ENCODE results near the gene HNRNPA1. TPM values are rescaled to one million over a fixed set of nuclear protein-coding genes. Genes with fewer than 3 reads are reported as not detected.
"Not testable (repeated sequence)": the region's sequence is repeated elsewhere in the genome, so short reads cannot be mapped to it uniquely, and the experiment has no call there.

Gene HNRNPA1
- 100 to 1,000 TPM; 274 to 473 (median 422) TPM for total RNA-seq

DNA sequence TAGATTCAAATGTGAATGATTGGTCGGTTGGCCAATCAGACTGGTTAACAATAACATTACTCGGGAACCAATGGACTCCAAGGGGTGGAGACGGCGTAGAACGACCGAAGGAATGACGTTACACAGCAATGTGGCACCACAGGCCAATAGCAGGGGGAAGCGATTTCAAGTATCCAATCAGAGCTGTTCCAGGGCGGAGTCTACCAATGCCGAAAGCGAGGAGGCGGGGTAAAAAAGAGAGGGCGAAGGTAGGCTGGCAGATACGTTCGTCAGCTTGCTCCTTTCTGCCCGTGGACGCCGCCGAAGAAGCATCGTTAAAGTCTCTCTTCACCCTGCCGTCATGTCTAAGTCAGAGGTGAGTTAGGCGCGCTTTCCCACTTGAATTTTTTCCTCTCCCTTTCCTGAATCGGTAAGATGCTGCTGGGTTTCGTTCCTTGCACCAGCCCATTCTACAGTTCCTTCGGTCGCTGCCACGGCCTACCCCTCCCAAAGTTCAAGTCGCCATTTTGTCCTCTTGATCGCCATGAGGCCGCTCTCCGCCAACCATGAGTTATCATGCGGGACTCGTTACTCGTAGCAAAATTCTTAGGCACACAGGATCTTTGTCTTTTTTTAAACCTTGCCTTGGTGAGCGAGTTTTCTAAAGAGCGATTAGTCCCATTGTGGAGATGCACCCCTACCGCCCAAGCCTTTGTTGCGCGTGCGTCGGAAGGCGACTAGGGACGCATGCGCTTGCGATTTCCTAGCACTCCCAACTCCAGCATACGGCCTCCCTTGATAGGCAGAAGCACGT is at the start of gene HNRNPA1:
TSS of gene HNRNPA1 (plus strand) at position 259 of the 793 bp plus-strand sequence. CDS start at position 341, 82 bp downstream.
- Histone ChIP-seq H3K27ac (peak within 1 kb of the TSS; percentile 88 to 98 (median 95)), H3K36me3 (peaks cover 18 to 47% (median 23%) of the 10 kb centered on the region in 3 donors), H3K4me1 (peaks cover 34 to 76% (median 47%) of the 10 kb centered on the region in 3 donors), H3K9me3 (no peaks in the 10 kb centered on the region), H3K27me3 (no peaks in the 10 kb centered on the region), H3K4me3 (peak within 1 kb of the TSS; percentile 51 to 93 (median 84))
- TF ChIP-seq POLR2A (IDR thresholded peaks at IDR 0.05) (peak in 3 of 4 donors; percentile 97 to 99 (median 98)), CTCF (IDR thresholded peaks at IDR 0.05) (peak in 1 of 6 experiments; percentile 8)
- intact Hi-C loops (cut with DNase I): no loop called here
- 1% methylated on average over 44 to 48 of the region's 48 CpGs for WGBS, 2 donors
- DNase-seq: peak; percentile 94

DNA sequence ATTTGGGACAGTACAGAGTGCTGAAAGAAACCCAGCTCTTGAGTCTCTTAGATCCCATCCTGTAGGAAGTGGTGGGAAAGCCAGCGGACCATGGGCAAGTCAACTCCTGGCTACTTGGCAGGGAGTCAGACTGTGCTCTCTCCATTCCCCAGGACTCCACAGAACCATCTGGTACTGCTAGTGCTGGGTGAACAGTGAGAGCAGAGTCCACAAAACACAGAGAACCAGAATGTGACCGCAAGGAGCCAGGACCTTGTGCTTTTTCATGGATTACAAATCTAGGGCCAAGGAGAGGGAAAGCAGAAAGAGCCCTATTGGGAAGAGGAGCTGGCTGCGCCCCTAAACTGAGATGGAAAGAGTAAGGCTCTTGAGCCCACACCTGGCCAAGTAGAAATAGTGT is 49.3 kb upstream of the HNRNPA1 start:
- H3K36me3 ChIP-seq; H3K4me3 ChIP-seq; H3K27me3 ChIP-seq; H3K27ac ChIP-seq; DNase-seq; intact Hi-C loops (cut with DNase I); H3K9me3 ChIP-seq: not testable (repeated sequence)
- H3K4me1 ChIP-seq: peaks cover 0 to 19% (median 3%) of the 10 kb centered on the region in 3 donors
- 77 to 82% methylated on average over 3 of the region's 3 CpGs for WGBS, 2 donors

DNA sequence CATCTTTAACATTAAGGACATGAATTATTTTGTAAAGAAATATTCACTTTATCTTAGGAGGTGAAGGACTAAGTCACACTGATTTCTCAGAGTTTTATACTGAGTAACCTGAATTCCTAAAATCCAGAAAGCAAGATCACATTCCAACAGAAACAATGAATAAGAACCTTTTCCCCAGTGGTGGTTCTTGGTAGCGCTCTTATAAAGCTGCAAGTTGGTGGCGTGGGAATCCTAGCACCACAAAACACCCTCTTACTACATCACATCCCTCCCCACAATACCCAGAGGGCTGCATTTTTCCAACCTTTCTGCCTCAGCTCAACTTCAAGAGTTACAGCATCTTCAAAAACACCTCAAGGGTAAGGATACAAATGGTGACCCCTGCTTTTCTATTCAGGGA is 47.7 kb upstream of the HNRNPA1 start:
- Histone ChIP-seq H3K27me3 (no peaks in the 10 kb centered on the region), H3K4me3 (no peak overlapping the region), H3K27ac (no peak overlapping the region), H3K9me3 (no peaks in the 10 kb centered on the region), H3K36me3 (peaks cover 0 to 24% (median 0%) of the 10 kb centered on the region in 3 donors), H3K4me1 (peaks cover 0 to 15% (median 3%) of the 10 kb centered on the region in 3 donors)
- TF ChIP-seq CTCF (IDR thresholded peaks at IDR 0.05) (no peak), POLR2A (IDR thresholded peaks at IDR 0.05) (no peak)
- intact Hi-C loops (cut with DNase I): no loop called here
- no peak for DNase-seq
- WGBS, 2 donors: 91 to 92% methylated on average over 2 of the region's 2 CpGs

- WGBS, 2 donors: 86 to 100% methylated on average over 1 of the region's 1 CpG
- TF ChIP-seq CTCF (IDR thresholded peaks at IDR 0.05) (no peak), POLR2A (IDR thresholded peaks at IDR 0.05) (no peak)
- Histone ChIP-seq H3K4me3 (no peak overlapping the region), H3K27me3 (no peaks in the 10 kb centered on the region), H3K27ac (no peak overlapping the region), H3K36me3 (peaks cover 0 to 80% (median 4%) of the 10 kb centered on the region in 3 donors), H3K4me1 (no peaks in the 10 kb centered on the region), H3K9me3 (no peaks in the 10 kb centered on the region)
- no peak for DNase-seq
- intact Hi-C loops (cut with DNase I): no loop called here
Measured at GRCh38 chr12:54238531-54238930, 42.0 kb upstream of the HNRNPA1 start.

DNA sequence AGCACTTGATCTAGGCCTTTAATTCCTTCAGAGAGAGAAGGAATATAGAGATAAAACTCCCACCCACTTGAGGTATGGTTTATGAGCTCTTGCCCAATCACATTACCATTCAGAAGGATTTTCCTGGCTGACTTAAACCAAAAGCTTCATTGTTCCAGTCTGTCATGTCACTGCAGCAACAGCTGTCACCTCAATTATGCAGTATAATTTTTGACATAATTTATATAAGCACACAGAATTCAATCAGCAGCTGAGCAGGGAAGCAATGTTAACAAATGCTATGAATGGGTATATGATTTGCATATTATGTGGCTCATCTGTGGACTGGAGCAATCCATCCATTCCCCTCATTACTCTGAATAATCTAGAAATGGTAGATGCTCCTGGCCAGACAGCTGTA is 40.9 kb upstream of the HNRNPA1 start:
- H3K36me3 ChIP-seq: peaks cover 0 to 91% (median 4%) of the 10 kb centered on the region in 3 donors
- intact Hi-C loops (cut with DNase I): no loop called here
- no peaks in the 10 kb centered on the region for H3K27me3 ChIP-seq

More for the DNA sequence above, 40.9 kb upstream of the HNRNPA1 start:
- H3K4me3 ChIP-seq: no peak overlapping the region
- TF ChIP-seq POLR2A (IDR thresholded peaks at IDR 0.05) (no peak), CTCF (IDR thresholded peaks at IDR 0.05) (no peak)
- no peaks in the 10 kb centered on the region for H3K9me3 ChIP-seq
- H3K4me1 ChIP-seq: no peaks in the 10 kb centered on the region
- DNase-seq: no peak
- no peak overlapping the region for H3K27ac ChIP-seq
